ENCODE data around the gene ECHDC1. TPM values are rescaled to one million over a fixed set of nuclear protein-coding genes. Genes with fewer than 3 reads are reported as not detected.

ECHDC1 gene
- total and polyA plus RNA-seq, 2 of the 4 experiments (the other 2 are of a cell fraction), result 33.1 to 40.3 TPM

GRCh38 chr6:127277878-127278843, 65.2 kb downstream of the ECHDC1 start:
- H3K27me3 ChIP-seq (ENCODE audit: control insufficient read depth, insufficient read depth, low read length), result no peaks in the 10 kb centered on the region
- H3K27ac ChIP-seq (ENCODE audit: insufficient read depth, low read length), result no peak overlapping the region
- H3K4ac ChIP-seq (ENCODE audit: low read depth, low read length), result no peak overlapping the region
- H4K20me1 ChIP-seq (ENCODE audit: insufficient read depth, low read length), result peaks cover 41% of the 10 kb centered on the region
- intact Hi-C loops (cut with micrococcal nuclease), result no loop called here
- peaks cover 5% of the 10 kb centered on the region for H3K9me1 ChIP-seq (ENCODE audit: insufficient read depth, low read length)
- dilution Hi-C loops (cut with HindIII; ENCODE audit: low sequenced_read_pairs, unreplicated experiment), result no loop called here
- in situ Hi-C loops (cut with MboI; ENCODE audit: low sequenced_read_pairs), result no loop called here
- no CpG with 5 or more reads among the region's 3 CpGs for whole genome bisulfite sequencing, 2 experiments (ENCODE audit: extremely low coverage in 2 of 2, insufficient read length in 1 of 2)
- no peak overlapping the region for H2AK9ac ChIP-seq (replicated peaks; ENCODE audit: low read depth, low read length, poor library complexity)
- H4K91ac ChIP-seq (ENCODE audit: insufficient read depth, low read depth, low read length), result no peak overlapping the region
- no peak overlapping the region for H3K4me3 ChIP-seq (ENCODE audit: insufficient read depth, low read depth, low read length)
- TF ChIP-seq NFE2L2 (IDR thresholded peaks at IDR 0.05; ENCODE audit: low read depth, low read length), result no peak
- H3K23ac ChIP-seq (ENCODE audit: low read depth, low read length), result no peak overlapping the region
- no peak overlapping the region for H3K14ac ChIP-seq (replicated peaks; ENCODE audit: low read depth, low read length)
- H2BK20ac ChIP-seq (ENCODE audit: low read depth, low read length), result no peak overlapping the region
- no peak overlapping the region for H4K8ac ChIP-seq (ENCODE audit: low read depth in 2 of 2, low read length in 2 of 2)
- H2BK5ac ChIP-seq (ENCODE audit: low read depth, low read length, poor library complexity, severe bottlenecking), result no peak overlapping the region
- BruUV-seq (replicated peaks), result no TSS peak
- DNase-seq (no peak), ATAC-seq (ENCODE audit: low read depth) (no peak)
- H3K4me2 ChIP-seq (ENCODE audit: low read depth, low read length), result no peak overlapping the region
- ChIA-PET CTCF (no interaction called here), POLR2A (ENCODE audit: unreplicated experiment) (no interaction called here)
- H3K36me3 ChIP-seq (ENCODE audit: control insufficient read depth, insufficient read depth, low read length), result 0 out of 2 replicates have a peak, but pooled peaks cover 1% of the 10 kb centered on the region
- no peak overlapping the region for H2AFZ ChIP-seq (replicated peaks; ENCODE audit: low read length, poor library complexity)
- no peak overlapping the region for H2BK120ac ChIP-seq (ENCODE audit: low read depth, low read length)
- peaks cover 2% of the 10 kb centered on the region; the same call in 1 of the 2 replicates for H3K4me1 ChIP-seq (ENCODE audit: control insufficient read depth, insufficient read depth, low read length)
- H4K5ac ChIP-seq (ENCODE audit: low read depth, low read length), result no peak overlapping the region
- no peak overlapping the region for H2AK5ac ChIP-seq (ENCODE audit: low read depth, low read length)
- no peaks in the 10 kb centered on the region for H3K9me3 ChIP-seq (ENCODE audit: control insufficient read depth, insufficient read depth, low read length)
- H3K79me1 ChIP-seq (ENCODE audit: low read depth in 1 of 2, low read length in 2 of 2), result peaks cover 14 to 49% of the 10 kb centered on the region in 2 experiments
- no peak overlapping the region for H3K9ac ChIP-seq (ENCODE audit: low read depth, low read length)
- H3K56ac ChIP-seq (ENCODE audit: extremely low read depth, insufficient read depth, low read length), result no peak overlapping the region
- no peak overlapping the region for H2BK15ac ChIP-seq (ENCODE audit: low read depth, low read length)
- H3K18ac ChIP-seq (ENCODE audit: low read depth, low read length), result no peak overlapping the region

Data from IMR-90 (cell line).